ENCODE results near the gene STX7. TPM values are rescaled to one million over a fixed set of nuclear protein-coding genes. Genes with fewer than 3 reads are reported as not detected.

The STX7 gene
- total RNA-seq, 6 donors from 2014 or later, result 23.2 to 86.6 (median 44.8) TPM

DNA sequence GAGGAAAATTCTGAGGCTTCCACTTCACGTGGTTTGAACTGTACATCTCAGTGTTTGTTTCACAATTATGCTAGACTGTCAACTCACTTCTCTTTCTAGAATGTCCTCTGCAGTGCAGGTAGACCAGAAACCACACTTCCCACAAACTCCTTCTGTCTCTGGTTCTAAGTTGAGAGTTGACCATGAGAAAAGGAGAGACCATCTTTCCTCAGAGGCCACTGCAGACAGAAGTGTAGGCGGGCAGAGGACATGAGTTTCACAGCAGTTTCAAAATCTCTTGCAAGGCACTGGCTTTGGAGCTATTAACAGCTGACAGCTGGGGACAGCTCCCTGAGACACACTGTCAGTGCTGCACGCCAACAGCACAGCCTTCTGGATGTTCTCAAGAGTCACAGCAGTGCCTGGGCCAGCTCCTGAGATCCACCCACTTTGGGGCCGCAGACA, 56.2 kb downstream of the STX7 start:
- H3K4me1 ChIP-seq, result no peaks in the 10 kb centered on the region
- DNase-seq (peak in 1 of 2 donors; percentile 44), ATAC-seq (ENCODE audit: low FRiP score in 2 of 2) (peak; percentile 61 to 72)
- 67 to 69% methylated on average over 4 of the region's 4 CpGs for WGBS, 2 donors
- H3K36me3 ChIP-seq, result peaks cover 10 to 66% (median 30%) of the 10 kb centered on the region in 4 donors
- H3K4me3 ChIP-seq, result no peak overlapping the region
- peak overlapping the region in 1 of 4 donors; percentile 57 for H3K27ac ChIP-seq
- H3K27me3 ChIP-seq, result no peaks in the 10 kb centered on the region
- H3K9me3 ChIP-seq, result no peaks in the 10 kb centered on the region
- TF ChIP-seq, protein P1, sequence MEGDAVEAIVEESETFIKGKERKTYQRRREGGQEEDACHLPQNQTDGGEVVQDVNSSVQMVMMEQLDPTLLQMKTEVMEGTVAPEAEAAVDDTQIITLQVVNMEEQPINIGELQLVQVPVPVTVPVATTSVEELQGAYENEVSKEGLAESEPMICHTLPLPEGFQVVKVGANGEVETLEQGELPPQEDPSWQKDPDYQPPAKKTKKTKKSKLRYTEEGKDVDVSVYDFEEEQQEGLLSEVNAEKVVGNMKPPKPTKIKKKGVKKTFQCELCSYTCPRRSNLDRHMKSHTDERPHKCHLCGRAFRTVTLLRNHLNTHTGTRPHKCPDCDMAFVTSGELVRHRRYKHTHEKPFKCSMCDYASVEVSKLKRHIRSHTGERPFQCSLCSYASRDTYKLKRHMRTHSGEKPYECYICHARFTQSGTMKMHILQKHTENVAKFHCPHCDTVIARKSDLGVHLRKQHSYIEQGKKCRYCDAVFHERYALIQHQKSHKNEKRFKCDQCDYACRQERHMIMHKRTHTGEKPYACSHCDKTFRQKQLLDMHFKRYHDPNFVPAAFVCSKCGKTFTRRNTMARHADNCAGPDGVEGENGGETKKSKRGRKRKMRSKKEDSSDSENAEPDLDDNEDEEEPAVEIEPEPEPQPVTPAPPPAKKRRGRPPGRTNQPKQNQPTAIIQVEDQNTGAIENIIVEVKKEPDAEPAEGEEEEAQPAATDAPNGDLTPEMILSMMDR (IDR thresholded peaks at IDR 0.05), result peak in 1 of 6 experiments; percentile 12
- TF ChIP-seq POLR2AphosphoS5 (IDR thresholded peaks at IDR 0.05), result peak in 1 of 2 donors; percentile 20
- no peak for TF ChIP-seq POLR2A (IDR thresholded peaks at IDR 0.05)

DNA sequence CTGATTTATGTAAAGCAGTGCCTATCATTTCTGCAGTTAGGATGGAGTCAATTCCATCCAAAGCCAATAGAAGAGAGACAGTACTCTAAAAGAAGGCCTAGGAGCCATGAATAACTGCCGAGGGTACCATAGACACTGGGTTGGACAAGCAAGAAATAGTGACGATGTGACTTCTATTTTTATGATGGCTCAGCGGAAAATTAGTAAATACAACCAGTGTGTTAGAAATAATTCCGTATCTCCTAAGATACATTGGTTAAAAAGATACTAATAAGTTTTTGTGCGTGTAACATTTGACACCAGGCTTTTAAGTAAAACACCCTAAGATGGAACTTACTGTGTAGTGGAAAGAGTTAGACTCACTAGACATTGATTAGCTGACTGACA, 66.1 kb downstream of the STX7 start:
- Histone ChIP-seq H3K27me3 (no peaks in the 10 kb centered on the region), H3K4me3 (no peak overlapping the region), H3K27ac (no peak overlapping the region), H3K36me3 (peaks cover 0 to 20% (median 1%) of the 10 kb centered on the region in 4 donors), H3K4me1 (no peaks in the 10 kb centered on the region), H3K9me3 (peaks cover 0 to 11% (median 3%) of the 10 kb centered on the region in 4 donors)
- WGBS, 2 donors, result 93 to 94% methylated on average over 5 of the region's 5 CpGs
- TF ChIP-seq, protein P1 (IDR thresholded peaks at IDR 0.05), result no peak
- no peak for TF ChIP-seq POLR2AphosphoS5 (IDR thresholded peaks at IDR 0.05)
- no peak for TF ChIP-seq POLR2A (IDR thresholded peaks at IDR 0.05)
- TF ChIP-seq EP300 (IDR thresholded peaks at IDR 0.05), result no peak
- DNase-seq (no peak), ATAC-seq (ENCODE audit: low FRiP score in 2 of 2) (no peak)

DNA sequence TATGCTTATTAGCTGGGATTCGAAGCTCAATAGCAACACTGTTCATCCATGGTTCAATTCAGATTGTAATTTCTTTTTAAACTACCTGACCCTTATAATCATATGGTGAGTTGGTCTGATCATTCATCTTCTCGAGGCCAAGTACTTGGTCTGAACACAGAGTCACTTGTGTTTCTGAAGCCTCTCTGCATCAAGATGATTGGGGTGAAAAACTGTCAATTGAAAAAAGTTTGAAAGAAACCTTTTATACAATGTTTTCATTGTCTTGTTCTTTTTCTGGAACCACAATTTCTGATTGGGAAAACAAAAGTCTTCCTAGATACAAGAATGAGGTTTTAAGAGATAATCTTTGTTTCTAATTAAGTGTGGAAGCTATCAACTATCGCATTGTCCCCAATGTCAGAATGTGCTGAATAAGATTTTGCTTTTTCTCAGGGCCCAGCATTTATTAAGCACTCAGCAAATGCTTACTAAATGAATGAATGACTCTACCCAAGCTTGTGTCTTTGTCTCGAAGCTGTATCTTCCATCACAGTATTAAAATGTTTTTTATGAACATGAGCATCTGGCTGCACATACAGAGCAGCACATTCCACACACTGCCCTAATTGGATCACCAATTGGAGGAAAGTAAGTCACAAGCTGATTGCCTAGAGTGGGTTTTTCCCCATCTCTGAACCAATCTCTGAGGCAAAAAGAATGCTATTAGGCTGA, 66.6 kb downstream of the STX7 start:
- peaks cover 0 to 11% (median 4%) of the 10 kb centered on the region in 4 donors for H3K9me3 ChIP-seq
- no peak overlapping the region for H3K4me3 ChIP-seq
- TF ChIP-seq, protein P1 (IDR thresholded peaks at IDR 0.05), result no peak
- TF ChIP-seq POLR2AphosphoS5 (IDR thresholded peaks at IDR 0.05) (no peak), EP300 (IDR thresholded peaks at IDR 0.05) (no peak)
- no peak overlapping the region for H3K27ac ChIP-seq
- DNase-seq, result no peak
- no peaks in the 10 kb centered on the region for H3K27me3 ChIP-seq
- peaks cover 0 to 18% (median 1%) of the 10 kb centered on the region in 4 donors for H3K36me3 ChIP-seq
- 90 to 91% methylated on average over 4 of the region's 4 CpGs for WGBS, 2 donors
- no peak for ATAC-seq (ENCODE audit: low FRiP score in 2 of 2)
- H3K4me1 ChIP-seq, result no peaks in the 10 kb centered on the region

DNA sequence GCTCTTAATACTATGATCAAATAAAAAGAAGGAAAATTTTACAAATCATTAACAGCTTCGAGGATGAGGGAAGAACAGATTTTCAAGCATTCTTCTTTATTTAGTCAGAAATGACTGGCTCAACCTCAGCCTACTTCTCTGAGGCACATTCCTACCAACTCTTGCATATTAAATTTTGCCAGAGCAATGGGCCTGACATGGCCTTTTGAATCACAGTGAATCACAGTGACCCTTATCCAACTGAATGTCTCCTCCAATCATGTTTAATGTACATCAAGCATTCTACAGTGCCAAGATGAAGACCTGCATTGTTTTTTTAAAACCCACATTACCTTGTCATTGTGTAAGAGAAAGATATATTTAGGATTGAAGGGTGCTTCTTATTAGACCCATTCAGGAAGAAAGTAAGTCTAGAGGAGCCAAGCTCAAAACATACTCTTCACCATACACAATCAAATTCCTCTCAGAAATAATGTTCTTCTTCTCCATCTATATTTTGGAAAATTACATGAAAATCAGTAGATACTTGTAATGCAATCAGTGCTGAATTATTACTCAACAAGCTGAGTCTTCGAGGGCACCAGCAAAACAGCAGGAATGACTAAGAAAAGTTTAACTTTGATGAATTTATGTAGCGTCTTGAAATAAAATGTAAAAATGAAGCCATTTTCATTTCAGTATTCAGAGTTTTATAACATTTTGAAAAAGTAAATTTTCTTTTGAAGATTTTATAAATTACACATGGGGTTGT, 67.5 kb downstream of the STX7 start:
- DNase-seq, result no peak
- no peaks in the 10 kb centered on the region for H3K4me1 ChIP-seq
- peaks cover 0 to 11% (median 4%) of the 10 kb centered on the region in 4 donors for H3K9me3 ChIP-seq
- 74 to 84% methylated on average over 3 of the region's 3 CpGs for WGBS, 2 donors
- peaks cover 0 to 9% (median 0%) of the 10 kb centered on the region in 4 donors for H3K36me3 ChIP-seq
- no peak overlapping the region for H3K27ac ChIP-seq
- no peaks in the 10 kb centered on the region for H3K27me3 ChIP-seq
- TF ChIP-seq EP300 (IDR thresholded peaks at IDR 0.05) (no peak), POLR2A (IDR thresholded peaks at IDR 0.05) (no peak), POLR2AphosphoS5 (IDR thresholded peaks at IDR 0.05) (no peak)
- TF ChIP-seq, protein P1 (IDR thresholded peaks at IDR 0.05), result no peak
- no peak overlapping the region for H3K4me3 ChIP-seq
- ATAC-seq (ENCODE audit: low FRiP score in 2 of 2), result no peak
